GM19397 (cell line): ENCODE data around the gene HCAR2.
"Not testable (repeated sequence)": the region's sequence is repeated elsewhere in the genome, so short reads cannot be mapped to it uniquely, and the experiment has no call there.

Experiments
- ATAC-seq: cut with Tn5 transposase; IDR thresholded peaks from one replicate; pipeline ENCODE4 v1.9.1; 2021; ENCODE audit warnings: mild to moderate bottlenecking, moderate library complexity; ENCODE audit not compliant: unreplicated experiment

HCAR2 gene

DNA sequence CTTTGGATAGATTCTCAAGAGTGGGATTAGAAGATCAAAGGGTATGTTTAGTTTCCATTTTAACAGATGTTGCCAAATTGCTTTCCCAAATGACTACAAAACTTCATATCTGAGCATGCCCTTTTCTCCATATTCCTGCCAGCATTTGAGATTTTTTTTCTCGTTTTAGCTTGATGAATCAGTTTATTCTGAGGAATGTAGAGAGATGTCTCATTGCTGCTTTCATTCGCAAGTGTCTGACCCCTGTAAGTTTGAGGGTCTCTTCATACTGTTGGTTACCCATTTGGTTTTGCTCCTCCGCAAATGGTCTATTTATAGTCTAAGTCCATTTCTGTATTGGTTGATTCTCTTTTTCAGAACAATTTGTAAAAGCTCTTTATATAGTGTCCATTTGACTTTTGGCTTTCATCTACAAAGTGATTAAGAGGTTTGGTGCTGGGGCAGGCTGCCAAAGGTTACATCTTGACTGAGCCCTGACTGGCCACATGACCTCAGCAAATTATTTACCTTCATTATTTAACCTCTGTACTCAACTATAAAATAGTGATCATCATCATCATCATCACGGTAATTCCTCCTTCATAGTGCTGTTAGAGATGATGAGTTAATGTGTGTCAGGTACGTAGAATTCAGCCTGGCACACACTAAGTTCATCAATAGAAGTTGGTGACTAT is 33.6 kb downstream of the HCAR2 start:
- no peak for ATAC-seq

DNA sequence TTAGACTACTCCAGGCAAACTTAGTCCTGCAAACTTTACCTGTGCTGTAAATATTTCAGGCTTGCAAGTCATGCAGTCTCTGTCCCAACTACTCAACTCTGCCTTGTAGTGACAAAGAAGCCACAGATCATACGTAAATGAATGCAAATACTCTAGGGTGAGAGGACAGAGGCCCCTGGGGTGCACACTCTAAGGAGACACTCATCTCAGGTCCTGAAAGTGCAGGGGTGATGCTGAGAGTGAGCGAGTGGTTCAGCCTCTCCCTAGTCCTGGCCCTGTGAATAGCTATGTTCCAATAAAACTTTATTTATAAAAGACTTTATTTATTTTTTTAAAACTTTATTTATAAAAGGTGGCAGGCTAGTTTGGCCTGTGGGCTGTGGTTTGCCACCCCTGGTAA is 34.9 kb downstream of the HCAR2 start:
- ATAC-seq, result no peak

DNA sequence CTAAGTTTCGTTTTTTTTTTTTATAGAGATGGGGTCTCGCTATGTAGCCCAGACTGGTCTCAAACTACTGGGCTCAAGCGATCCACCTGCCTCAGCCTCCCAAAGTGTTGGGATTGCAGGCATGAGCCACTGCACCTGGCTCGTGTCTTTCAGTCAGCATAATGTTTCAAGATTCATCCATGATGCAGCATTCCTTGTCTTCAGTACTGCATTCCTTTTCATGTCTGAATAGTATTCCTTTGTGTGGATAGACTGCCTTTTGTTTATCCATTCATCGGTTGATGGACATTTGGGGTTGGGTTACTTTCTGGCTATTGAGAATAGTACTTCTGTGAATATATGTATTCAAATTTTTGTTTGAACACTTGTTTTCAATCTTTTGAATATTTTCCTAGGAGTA is 37.4 kb downstream of the HCAR2 start:
- no peak for ATAC-seq

DNA sequence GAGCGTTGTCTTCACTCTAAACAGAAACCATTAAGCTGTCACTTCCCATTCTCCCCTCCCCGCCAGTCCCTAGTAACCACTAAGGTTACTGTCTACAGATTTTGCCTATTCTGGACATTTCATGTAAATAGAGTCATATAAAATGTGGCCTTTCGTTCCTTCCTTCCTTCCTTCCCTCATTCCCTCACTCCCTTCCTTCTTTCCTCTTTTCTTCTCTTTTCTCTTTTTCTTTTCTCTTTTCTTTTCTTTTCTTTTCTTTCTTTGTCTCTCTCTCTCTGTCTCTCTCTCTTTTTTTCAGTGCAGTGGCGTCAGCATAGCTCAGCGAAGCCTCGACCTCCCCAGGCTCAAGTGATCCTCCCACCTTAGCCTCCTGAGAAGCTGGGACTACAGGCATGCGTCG is 37.8 kb downstream of the HCAR2 start:
- ATAC-seq, result no peak

DNA sequence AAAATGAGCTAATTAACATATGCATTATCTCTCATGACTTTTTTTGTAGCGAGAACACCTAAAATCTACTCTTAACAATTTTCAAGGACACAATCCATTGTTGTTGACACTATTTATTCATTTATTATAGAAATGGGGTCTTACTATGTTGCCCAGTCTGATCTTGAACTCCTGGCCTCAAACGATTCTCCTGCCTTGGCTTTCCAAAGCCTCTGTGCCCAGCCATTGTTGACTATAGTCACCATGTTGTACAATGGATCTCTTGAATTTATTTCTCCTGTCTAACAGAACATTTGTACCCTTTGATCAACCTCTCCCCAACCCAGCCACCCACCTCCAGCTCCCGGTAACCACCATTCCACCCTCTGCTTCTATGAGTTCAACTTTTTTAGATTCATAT is 41.2 kb downstream of the HCAR2 start:
- no peak for ATAC-seq

DNA sequence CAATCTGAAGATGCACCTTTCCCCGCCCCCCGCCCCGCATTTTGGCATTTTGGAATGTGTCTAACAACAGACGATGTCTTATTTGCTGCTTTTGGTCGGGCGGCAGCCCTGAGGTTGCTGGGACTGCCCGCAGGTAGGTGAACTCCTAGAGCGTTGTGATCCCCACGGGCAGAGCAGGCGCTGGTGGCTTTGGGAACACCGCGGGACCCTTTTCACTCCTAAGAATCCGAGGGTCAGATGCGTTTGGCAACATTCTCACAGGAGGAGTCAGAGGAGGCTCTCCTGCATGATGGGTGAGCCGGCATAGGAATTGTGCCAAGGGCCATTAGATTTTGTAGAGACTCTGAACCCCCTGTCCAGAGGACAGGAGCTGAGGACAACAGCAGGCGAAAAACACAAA is 41.9 kb downstream of the HCAR2 start:
- no peak for ATAC-seq

DNA sequence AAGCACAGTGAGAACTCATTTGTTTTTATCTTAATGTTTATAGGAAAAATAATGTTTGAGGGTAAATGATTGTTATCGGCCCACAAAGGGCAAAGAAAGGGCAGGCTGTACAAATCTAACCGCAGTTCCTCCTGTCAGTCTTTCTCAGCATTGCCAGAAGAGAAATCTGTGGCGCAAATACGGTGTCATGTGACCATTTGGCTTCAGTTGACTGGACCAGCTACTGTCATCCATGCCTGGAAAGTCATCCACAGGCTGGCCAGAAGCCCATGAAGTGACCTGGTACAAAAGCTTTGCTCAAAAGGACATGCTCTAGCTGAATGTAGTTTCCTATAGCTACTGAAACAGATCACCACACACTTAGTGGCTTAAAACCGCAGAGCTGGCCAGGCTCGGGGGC is 43.6 kb downstream of the HCAR2 start:
- ATAC-seq, result no peak

DNA sequence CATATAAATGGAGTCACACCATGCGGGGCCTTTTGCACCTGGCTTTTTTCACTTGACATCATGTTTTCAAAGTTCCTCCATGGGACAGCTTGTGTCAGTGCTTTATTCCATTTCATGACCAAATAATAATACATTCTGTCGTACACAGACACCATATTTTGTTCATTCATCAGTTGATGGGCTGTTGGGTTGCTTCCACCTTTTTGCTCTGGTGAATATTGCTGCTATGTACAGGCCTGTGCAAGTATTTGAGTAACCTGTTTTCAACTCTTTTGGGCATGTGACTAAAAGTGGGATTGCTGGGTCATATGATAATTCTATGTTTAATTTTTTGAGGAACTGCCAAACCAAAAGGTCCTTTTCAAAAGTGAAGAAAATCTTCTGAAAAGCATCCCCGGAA is 46.9 kb downstream of the HCAR2 start:
- no peak for ATAC-seq

DNA sequence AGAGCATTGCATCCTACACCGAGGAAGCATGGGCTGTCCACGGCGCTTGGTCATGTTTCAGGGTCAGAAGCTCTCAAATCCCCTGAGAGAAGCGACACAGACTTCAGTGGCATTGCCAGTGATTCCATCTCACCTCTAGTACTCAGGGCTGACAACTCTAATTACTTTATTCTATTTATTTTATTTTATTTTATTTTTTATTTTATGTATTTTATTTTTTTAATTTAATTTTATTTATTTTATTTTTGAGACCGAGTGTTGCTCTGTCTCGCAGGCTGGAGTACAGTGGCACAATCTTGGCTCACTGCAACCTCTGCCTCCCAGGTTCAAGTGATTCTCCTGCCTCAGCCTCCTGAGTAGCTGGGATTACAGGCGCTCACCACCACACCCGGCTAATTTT is 49.9 kb downstream of the HCAR2 start:
- not testable (repeated sequence) for ATAC-seq

DNA sequence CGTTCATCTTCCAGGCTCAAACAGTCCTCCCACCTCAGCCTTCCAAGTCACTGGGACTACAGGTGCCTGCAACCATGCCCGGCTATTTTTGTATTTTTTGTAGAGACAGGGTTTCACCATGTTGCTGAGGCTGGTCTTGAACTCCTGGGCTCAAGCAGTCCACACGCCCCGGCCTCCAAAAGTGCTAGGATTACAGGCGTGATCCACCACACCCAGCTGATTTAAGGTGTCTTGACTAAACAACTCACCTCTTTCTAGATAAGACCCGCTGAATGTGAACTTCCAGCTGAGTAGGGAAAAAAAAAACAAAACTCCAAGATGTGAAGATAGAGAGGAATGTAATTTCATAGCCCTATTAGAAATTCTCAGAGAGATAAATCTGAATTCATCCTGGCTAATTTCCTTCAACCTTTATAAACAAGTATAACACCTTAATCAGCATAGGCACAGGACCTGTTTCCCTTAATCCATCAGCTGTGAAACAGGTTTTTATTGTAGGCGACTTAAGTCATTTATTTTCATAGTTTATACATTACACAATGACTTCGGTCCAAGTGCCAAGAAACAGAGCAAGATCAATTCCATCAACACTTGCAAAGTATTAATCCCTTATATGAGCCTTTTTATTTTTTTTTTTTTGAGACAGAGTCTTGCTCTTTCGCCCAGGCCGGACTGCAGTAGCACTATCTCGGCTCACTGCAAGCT is 51.5 kb downstream of the HCAR2 start:
- ATAC-seq, result no peak
